HG02763 (cell line): ENCODE data around the gene FABP3.

Experiments
- ATAC-seq: cut with Tn5 transposase; IDR thresholded peaks from one replicate; pipeline ENCODE4 v1.9.1; 2021; ENCODE audit warnings: mild to moderate bottlenecking, moderate library complexity; ENCODE audit not compliant: unreplicated experiment

FABP3 gene

GRCh38 chr1:31373056-31373896, at the start of gene FABP3:
Gene FABP3, minus strand, starts transcription at chr1:31373076. Its CDS starts 62 bp downstream, at chr1:31373014.
- no peak for ATAC-seq

- ATAC-seq: no peak
Observed at GRCh38 chr1:31421371-31422040, 48.6 kb upstream of the FABP3 start.

- ATAC-seq: no peak
Observed at GRCh38 chr1:31420716-31421115, 47.8 kb upstream of the FABP3 start.

GRCh38 chr1:31418626-31419323, 45.9 kb upstream of the FABP3 start:
- ATAC-seq: no peak

- ATAC-seq: no peak
Observed at GRCh38 chr1:31417148-31417547, 44.3 kb upstream of the FABP3 start.

- no peak for ATAC-seq
Observed at GRCh38 chr1:31416101-31416736, 43.3 kb upstream of the FABP3 start.

GRCh38 chr1:31415658-31416057, 42.8 kb upstream of the FABP3 start:
- ATAC-seq: no peak

- ATAC-seq: no peak
Observed at GRCh38 chr1:31414980-31415370, 42.1 kb upstream of the FABP3 start.

- no peak for ATAC-seq
Observed at GRCh38 chr1:31413405-31414001, 40.6 kb upstream of the FABP3 start.

- no peak for ATAC-seq
Observed at GRCh38 chr1:31412732-31413404, 40.0 kb upstream of the FABP3 start, which contains the start of gene SERINC2. Gene SERINC2, plus strand, starts transcription at chr1:31413213. Its CDS starts 53 bp downstream, at chr1:31413266.

- no peak for ATAC-seq
Observed at GRCh38 chr1:31412205-31412604, 39.3 kb upstream of the FABP3 start.

GRCh38 chr1:31410871-31411270, 38.0 kb upstream of the FABP3 start:
- ATAC-seq: no peak

- no peak for ATAC-seq
Observed at GRCh38 chr1:31409946-31410858, 37.3 kb upstream of the FABP3 start.

- no peak for ATAC-seq
Observed at GRCh38 chr1:31408788-31409318, 36.0 kb upstream of the FABP3 start.

- no peak for ATAC-seq
Observed at GRCh38 chr1:31407029-31407626, 34.3 kb upstream of the FABP3 start.

- no peak for ATAC-seq
Observed at GRCh38 chr1:31405578-31406245, 32.8 kb upstream of the FABP3 start.

- no peak for ATAC-seq
Observed at GRCh38 chr1:31401241-31401640, 28.4 kb upstream of the FABP3 start.

GRCh38 chr1:31400393-31400792, 27.5 kb upstream of the FABP3 start:
- ATAC-seq: no peak
